Suppressor macrophage treated with lipopolysaccharide for 1 hour (primary cell): Measurements from ENCODE around the gene JMJD4.

ENCODE experiments used
- DNase-seq, 3 donors: peaks; one replicate each; pipeline ENCODE4 v3.0.0-alpha.2; 2020 to 2022

JMJD4 gene, protein sequence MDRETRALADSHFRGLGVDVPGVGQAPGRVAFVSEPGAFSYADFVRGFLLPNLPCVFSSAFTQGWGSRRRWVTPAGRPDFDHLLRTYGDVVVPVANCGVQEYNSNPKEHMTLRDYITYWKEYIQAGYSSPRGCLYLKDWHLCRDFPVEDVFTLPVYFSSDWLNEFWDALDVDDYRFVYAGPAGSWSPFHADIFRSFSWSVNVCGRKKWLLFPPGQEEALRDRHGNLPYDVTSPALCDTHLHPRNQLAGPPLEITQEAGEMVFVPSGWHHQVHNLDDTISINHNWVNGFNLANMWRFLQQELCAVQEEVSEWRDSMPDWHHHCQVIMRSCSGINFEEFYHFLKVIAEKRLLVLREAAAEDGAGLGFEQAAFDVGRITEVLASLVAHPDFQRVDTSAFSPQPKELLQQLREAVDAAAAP

DNA sequence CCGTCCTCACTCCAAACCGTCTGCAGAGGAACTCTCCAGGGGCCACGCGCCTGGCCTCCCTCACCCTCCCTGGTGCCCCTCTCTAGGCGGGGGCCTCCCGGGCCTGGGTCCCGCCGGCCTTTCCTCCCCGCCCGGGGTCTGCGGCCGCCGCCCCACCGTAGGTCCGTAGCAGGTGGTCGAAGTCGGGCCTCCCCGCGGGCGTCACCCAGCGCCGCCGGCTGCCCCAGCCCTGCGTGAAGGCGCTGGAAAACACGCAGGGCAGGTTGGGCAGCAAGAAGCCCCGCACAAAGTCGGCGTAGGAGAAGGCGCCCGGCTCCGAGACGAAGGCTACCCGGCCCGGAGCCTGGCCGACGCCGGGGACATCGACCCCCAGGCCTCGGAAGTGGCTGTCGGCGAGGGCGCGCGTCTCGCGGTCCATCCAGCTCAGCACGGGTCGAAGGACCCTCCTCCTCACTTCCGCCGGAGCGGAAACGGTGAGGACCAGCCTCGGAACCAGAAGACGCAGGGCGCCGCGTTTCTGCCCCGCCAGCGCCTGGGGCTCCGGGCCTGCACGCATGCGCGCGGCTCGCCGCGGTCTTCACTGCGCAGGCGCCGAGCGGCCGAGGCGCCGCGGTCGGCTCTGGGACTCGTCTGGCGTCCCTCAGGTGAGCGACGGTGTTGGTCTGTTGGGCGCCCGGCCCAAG is at the start of gene JMJD4, which contains the start of gene SNAP47:
JMJD4 (minus strand) TSS at position 447 of the 683 bp plus-strand sequence; CDS start at position 418, 29 bp downstream.
SNAP47 (plus strand) TSS at position 580 of the 683 bp plus-strand sequence. CDS start 12,302 bp downstream, outside the sequence.
- DNase-seq: peak; percentile 92 to 96 (median 95)

DNA sequence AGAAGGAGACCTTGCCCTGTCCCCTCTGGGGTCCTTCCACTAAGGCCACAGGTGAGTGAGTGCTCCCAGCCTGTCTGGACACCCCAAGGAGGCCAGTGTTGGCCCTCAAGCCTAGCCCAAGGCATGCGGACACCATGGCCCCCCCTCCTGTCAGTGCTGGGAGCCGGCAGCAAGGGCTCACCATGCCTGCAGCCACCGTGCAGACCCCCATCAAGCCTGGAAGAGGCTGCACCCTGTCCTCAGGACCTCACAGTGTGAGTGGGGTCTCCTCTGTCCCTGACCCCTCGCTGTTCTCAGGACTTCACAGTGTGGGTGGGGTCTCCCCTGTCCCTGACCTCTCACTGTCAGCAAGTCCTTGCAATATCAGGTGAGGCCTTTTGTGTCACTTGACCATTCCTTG is 47.1 kb upstream of the JMJD4 start:
- no peak for DNase-seq

DNA sequence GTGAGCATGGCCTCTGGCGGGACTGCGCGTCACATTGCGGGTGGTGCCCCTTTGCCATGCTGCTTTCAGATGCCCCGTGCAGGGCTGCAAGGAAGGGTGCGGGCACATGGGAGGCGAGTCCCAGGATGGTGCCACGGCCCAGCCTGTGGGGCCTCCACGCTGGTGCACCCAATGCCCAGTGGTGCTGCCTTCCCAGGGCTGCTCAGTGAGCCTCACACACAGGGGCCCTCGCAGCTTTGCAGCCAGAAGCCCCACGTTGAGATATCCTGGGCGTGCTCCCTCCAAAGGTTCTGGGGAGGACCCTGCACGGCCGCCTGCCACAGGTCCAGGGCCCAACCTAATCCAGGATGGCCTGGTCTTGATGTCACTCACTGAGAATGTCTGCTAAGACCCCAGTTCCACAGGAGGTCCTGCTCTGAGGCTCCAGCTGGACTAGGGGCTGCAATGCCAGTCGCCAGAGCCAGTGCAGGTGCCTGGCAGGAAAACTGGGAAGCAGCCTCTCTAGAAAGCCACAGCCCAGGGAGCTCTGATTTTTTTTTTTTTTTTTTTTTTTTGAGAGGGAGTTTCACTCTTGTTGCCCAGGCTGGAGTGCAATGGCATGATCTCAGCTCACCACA is 46.3 kb upstream of the JMJD4 start:
- no peak for DNase-seq

GRCh38 chr1:227780101-227781044 is 45.3 kb upstream of the JMJD4 start:
- no peak for DNase-seq

DNA sequence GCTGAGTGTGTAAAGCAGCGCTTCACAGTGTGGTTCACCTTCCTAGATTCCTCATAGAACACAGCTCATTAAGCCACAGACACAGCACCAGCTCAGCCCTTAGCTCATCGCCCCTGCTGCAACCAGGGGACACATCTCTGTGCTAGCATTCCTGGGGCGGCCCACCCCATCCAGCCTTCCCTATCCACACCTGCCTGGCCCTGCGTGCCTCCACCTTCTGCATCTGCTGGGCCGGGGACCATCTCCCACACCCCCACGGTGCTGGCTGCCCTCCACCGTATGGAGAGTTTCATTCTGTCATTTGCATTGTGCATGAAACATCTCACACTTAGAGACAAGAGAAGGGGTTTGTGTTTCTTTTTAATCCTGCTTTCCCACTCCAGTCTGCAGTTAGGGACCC is 44.6 kb upstream of the JMJD4 start:
- DNase-seq: no peak

- DNase-seq: no peak
Measured at GRCh38 chr1:227779021-227779441, 43.9 kb upstream of the JMJD4 start.

DNA sequence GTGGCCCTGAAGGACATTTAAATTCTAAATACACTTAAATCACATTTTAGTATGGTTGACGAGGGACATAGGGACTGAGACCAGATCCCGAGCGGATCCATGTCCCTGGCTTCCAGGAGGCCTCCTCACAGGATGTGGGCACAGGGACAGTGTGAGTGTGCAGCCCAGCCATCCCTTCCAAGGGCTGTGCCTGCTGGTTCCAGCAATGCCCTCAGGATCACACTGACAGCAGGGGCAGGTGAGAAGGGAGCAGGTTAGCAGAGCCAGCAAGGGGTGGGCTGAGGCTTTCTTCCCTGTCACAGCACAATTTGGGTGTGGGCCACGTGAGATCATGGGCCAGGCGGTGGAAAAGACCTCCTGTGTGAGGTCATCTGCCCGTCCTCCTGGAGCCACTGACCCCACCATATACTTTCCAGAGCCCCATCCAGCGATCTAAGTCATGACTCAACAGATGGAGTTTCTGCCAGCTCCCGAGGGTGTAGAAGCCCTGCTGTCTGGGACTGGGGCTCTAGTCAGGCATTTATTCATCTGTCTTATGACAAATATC is 43.4 kb upstream of the JMJD4 start:
- no peak for DNase-seq

GRCh38 chr1:227777646-227778045 is 42.5 kb upstream of the JMJD4 start:
- DNase-seq: no peak

DNA sequence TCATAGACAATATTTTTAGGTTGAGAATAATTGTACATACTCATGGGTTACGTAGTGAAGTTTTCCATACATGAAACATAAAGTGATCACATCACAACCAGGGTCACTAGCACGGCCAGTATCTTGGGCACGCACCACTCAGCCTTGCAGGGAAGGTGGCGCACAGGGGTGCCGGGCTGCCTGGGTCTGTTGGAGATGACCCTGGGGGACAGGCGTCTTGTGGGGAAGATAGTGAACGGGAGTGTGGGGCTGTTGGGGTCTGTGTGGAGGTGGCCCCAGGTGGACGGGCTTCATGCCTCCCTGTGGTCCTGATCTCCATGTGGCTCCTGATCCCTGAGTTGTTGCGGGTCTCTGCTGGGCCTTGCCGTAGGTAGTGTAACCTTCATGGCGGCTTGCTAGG is 42.1 kb upstream of the JMJD4 start:
- DNase-seq: no peak

- DNase-seq: no peak
Measured at GRCh38 chr1:227776331-227776771, 41.2 kb upstream of the JMJD4 start.

DNA sequence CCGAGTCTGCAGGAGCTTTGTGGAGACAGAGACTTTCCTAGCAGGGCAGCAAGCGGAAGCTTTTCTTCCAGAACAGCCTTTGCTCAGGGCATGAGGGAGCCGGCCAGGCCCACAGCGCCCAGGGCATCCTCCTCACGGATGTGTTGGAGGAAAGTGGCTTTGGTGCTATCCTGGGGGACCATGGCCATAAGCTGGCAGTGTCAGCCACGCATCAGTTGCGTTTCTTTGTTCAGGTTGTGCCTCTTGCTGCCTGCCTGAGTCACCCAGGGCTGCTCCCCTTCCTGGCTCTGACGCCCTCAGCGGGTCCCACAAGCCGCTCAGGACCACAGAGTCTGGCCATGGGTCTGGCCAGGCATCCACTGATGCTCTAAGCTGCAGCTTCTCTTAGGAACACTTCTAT is 40.7 kb upstream of the JMJD4 start:
- DNase-seq: no peak

DNA sequence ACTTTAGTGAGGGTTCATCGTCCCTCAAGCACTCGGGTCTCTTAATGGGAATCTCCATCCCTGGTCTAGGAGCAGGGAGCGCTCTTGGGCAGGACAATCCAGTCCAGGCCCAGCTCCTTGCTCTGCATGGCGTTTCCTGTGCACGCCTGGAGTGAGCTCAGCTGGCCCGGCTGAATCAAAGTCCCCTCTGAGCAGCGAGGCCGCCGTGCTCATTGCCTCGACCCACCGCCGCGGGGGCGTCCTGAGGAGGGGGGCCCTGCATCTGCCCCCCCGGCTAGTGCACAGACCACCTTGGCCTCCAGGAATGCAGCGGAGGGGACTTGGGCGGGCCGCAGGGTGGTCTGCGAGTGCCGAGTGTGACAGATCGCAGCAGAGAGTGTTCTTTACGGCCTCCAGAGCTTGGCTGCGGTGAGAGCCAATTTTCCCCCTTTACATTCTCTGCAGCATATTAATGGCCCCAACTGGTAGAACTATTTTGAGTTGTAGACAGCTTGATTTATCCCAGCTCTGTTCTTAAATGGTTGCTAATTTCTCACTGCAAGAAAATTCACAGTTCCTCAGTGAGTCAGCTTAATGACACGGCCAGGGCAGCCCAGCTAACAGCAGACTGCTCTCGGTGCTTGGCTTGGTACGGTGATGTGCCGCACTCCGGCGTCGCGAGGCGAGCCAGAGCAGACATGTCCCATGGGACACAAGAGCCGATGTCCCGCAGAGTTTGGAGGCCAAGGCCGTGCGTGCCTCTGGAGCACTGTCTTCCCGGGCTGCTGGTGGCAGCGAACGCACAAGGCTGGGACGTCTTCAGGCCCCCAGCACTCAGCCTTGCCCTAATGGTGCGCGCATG is 39.9 kb upstream of the JMJD4 start:
- DNase-seq: no peak

GRCh38 chr1:227774051-227774731 is 39.1 kb upstream of the JMJD4 start:
- no peak for DNase-seq

GRCh38 chr1:227773558-227773957 is 38.5 kb upstream of the JMJD4 start:
- no peak for DNase-seq

- DNase-seq: no peak
Measured at GRCh38 chr1:227771771-227772170, 36.7 kb upstream of the JMJD4 start.

DNA sequence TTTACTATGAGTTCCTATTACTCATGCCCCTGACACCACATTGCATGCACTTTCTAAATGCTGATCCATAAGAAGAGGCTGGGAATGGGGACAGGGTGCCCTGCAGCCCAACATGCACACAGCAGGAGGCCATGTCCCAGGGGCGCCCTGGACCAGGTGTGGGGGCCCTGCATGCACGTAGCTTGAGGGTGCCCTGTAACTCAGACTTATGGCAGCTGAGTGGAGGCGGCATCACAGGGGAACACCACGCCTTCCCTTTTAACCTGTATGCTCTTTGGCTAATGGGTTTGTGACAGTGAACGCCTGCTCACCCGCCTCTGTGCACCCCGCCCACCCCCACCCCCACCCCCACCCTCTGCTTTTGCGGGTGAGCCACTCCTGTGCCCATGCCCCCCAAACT is 36.2 kb upstream of the JMJD4 start:
- no peak for DNase-seq

DNA sequence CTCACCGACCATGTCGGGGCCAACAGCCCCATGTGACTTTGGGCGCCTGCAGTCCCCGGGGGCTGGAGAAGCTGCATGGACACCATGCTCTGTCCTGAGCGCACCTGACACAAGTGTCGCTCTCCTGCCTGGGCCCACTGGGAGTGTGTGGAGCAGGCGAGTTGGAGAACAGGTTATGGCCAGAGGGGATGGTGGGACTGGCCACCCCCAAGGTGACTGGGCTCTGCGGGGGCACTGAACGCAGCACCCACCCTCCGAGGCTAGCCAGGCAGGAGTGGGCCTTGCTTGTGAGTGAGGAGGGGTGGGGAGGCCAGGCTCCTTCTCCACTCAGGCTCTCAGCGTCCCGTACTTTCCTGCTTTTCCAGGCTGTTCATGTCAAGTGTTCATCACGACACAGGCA is 35.7 kb upstream of the JMJD4 start:
- DNase-seq: no peak

DNA sequence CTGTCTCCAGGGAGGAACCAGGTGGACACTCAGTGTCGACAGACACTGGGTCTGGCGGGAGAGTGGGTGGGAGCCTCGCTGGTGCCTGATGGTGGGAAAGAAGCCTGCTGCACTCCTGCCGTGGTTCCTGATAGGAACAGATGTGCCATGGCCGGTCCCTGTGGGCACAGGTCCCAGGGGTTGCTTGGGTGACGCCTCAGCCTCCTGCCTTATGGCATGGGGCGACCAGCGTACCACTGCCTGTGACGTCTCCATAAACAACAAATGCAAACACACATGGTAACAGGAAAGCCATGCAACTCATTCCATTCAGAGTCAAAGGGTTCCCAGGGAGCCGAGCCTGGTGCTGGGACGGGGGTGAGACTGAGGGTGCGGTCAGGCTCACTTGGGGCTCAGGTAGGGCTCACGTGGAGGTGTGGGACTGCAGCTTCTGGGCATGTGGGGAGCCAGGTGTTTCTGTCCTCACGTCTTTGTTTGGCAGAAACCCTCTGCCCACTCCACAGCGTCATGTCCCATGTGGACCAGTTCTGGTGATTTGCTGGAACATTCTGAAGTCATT is 34.9 kb upstream of the JMJD4 start:
- no peak for DNase-seq

DNA sequence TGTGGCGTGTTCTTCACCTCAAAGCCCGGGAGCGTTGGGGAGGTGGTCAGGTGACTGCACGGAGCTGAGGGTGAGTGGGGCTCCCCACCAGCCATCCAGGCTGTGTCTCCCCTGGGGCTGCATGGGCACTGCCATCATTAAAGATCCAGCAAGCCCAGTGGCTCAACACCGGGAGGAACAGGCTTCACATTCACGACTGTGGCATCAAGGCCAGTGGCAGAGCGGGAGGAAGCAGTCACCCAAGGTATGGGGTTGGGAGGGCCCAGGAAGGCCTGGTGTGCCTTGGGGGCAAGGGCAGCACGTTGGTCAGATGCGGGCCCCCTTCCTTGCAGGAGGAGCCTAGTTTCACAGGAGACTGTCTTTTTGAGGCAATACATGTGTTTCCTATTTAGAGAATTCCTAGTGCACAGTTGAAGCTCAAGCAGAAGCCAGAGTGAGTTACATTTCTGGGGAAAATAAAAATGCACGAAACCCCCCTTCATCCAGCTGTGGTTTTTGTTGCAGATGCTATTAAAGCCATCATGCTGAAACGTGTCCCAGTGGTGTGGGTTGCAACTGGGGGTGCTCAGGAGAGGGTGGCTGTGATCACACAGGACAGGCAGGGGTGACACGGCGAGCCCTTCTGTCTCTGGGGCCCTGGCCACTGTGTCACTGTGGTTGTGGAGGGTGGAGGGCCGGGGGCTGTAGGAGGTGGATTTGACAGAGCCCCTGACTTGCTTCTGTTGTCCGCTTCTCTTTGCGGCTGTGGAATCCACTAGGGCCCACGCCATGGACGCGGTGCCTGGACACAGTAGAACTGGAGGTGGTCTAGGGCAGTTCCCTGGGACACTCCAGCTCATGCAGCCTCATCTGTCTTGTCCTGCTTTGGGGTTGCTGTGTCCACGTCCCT is 34.2 kb upstream of the JMJD4 start:
- no peak for DNase-seq
